Endothelial cell of umbilical vein (primary cell): Measurements from ENCODE around the gene IYD.

Experiments
- CTCF ChIP-seq, 2 donors: IDR thresholded peaks; 1 replicate in 1 of 2; 2 replicates in 1 of 2; pipeline ENCODE4 v1.5.1; 2011; ENCODE audit warnings: low read length in 2 of 2, mild to moderate bottlenecking in 2 of 2, moderate library complexity in 2 of 2, control low read depth in 1 of 2, inconsistent platforms in 1 of 2, low read depth in 1 of 2; ENCODE audit not compliant: insufficient read depth in 1 of 2; ENCODE audit errors: extremely low read depth in 1 of 2
- POLR2A ChIP-seq: IDR thresholded peaks from 2 replicates; pipeline ENCODE4 v1.6.1; 2012; ENCODE audit warnings: low read depth, mild to moderate bottlenecking, control low read depth, low read length
- POLR2AphosphoS5 ChIP-seq: IDR thresholded peaks from 2 replicates; pipeline ENCODE4 v1.6.1; 2012; ENCODE audit warnings: low read depth, mild to moderate bottlenecking, control low read depth, low read length, moderate library complexity; ENCODE audit not compliant: insufficient read depth

DNA sequence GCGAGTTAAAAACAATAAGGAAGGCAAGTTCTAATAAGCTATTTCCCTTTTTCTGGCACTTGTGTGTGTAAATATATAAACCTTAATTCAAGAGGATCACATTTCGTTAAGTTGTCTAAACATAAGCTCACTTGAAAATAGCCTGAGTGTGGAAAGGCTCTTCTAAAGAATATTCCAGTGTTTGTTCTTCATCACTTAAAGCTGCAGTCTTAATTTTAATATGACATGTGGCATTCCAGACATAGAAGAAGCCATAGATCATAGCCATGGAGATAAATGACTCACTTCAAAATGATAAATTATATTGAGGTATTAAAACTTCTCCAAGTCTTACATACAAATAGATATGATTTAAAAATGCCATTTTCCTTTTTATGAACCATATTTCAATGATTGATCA is 42.1 kb downstream of the IYD start:
- TF ChIP-seq CTCF (IDR thresholded peaks at IDR 0.05; ENCODE audit: extremely low read depth in 1 of 2, insufficient read depth in 1 of 2, low read depth in 1 of 2, low read length in 2 of 2) (no peak), POLR2AphosphoS5 (no peak), POLR2A (no peak)
